Uterus (tissue), 2 donors: ENCODE measurements around the gene PCDHB11.
"Not testable (repeated sequence)": the region's sequence is repeated elsewhere in the genome, so short reads cannot be mapped to it uniquely, and the experiment has no call there.

Source experiments
- CTCF ChIP-seq, 4 experiments: fragments of 200-600 bp in 2 of 4; fragments of 450-650 bp in 2 of 4; sonication (generic) in 2 of 4; IDR thresholded peaks; one replicate each; pipeline ENCODE4 v1.5.1; 2016 to 2019; ENCODE audit warnings: antibody characterized with exemption in 4 of 4, mild to moderate bottlenecking in 2 of 4, moderate library complexity in 1 of 4
- POLR2A ChIP-seq, 2 donors: fragments of 450-650 bp; IDR thresholded peaks; one replicate each; pipeline ENCODE4 v1.6.1; 2016; ENCODE audit warnings: antibody characterized with exemption in 2 of 2, mild to moderate bottlenecking in 1 of 2, moderate library complexity in 1 of 2

- not testable (repeated sequence) for TF ChIP-seq CTCF, POLR2A (IDR thresholded peaks at IDR 0.05)
Observed at GRCh38 chr5:141224844-141225243, 25.4 kb downstream of the PCDHB11 start.
